OCI-M1 (cell line): ENCODE data around the gene MMEL1.
"Not testable (repeated sequence)": the region's sequence is repeated elsewhere in the genome, so short reads cannot be mapped to it uniquely, and the experiment has no call there.

Experiments
- DNase-seq: peaks from one replicate; lab custom pipeline; 2025; lab: John Stamatoyannopoulos, UW

Gene MMEL1

GRCh38 chr1:2590233-2591141 lies 42.3 kb downstream of the MMEL1 start:
- no peak for DNase-seq

- DNase-seq = no peak
These were observed 43.2 kb downstream of the MMEL1 start for GRCh38 chr1:2589431-2590232.

DNA sequence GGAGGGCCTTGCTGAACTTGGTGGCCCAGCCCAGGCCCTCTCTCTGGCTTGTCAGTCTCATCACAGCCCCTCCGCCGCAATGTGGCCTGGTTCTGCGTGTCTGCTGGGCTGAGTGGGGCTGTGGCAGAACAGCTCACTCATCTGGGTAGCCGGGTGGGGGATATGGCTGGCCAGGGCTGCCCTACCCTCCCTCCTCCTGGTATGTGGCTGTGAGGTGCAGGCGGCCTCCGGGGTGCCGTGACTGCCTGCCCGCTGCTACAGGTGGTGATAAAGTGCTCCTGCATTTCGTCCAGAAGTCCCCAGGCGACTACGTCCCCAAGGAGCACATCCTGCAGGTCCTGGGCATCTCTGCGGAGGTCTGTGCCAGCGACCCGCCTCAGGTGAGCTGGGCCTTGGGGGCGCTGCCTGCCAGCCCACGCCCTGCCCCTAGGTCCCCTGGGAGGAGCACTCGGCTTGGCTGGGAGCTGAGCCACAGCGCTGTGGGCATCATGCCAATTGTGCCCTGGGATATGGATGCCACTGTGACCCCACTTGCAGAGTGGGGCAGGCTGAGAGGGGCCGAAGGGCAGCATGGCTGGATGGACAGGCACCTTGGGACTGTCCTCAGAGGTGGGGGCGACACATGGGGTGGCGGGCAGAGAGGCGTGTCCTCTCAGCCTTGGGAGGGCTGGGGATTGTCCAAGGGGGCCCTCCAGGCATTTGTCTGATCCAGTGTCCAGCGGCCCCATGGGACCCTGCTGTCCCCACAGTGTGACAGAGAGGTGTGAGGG lies 44.0 kb downstream of the MMEL1 start:
- DNase-seq = no peak

DNA sequence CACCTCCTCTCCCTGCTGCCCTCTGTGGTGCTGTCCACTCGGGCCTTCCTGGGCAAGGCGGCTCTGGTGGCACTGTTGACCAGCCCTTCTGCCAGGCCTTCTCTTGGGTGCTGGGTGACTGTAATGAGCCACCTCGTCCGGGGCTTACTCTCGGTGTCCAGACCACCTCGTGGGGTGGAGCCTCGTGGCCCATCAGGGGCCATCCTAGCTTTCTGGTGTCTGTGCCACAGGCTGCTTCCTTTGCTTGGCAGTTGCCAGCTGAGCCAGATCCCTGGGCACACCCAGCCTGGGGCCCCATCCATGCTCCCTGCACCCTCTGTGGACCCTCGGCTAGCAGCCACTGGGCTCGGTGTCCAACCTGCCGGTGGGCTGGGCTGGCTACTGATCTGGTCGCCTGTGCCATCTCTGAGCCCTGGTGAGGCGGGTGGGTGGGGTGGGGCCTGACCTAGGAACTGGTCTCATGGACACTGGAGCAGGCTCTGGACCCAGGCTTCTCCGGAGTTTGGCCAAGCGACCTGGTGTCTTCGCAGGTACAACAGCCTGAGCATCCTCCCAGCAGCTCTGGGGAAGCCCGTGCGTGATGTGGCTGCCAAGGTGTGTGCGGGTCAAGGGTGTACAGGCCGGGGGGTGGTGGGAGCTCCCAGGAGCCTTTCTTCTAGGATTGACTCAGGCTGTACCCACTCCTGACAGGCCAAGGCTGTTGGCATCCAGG lies 44.8 kb downstream of the MMEL1 start:
- no peak for DNase-seq

DNA sequence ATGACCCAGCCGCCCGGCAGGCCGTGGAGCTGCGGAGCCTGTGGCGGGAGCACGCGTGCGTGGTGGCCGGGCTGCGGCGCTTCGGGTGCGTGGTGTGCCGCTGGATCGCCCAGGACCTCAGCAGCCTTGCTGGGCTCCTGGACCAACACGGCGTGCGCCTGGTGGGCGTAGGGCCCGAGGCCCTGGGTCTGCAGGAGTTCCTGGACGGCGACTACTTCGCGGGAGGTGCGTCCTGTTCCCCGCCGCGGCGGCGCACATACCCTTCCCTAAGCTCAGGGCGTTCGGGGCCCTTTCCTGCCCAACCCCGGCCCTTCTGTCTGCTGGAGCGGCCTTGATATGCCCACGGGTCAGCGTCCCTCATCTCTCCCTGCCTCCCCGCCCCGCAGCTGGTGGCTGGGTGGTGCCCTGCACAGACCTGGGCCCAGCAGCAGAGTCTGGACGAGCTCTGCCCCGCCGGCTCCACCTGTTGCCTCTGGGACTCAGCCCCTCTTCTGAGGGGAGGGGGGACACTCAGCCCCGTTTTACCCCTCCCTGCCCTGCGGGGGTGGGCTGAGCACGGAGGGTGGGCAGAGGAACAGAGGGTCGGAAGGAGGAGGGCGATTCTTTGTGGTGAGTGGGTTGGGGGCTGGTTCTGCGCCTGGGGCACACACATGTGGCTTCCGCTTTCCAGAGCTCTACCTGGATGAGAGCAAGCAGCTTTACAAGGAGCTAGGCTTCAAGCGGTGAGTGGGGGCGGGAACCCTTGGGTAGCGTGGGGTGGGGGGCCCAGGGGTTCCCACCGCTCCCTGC lies 45.6 kb downstream of the MMEL1 start:
- DNase-seq = peak; percentile 57

DNA sequence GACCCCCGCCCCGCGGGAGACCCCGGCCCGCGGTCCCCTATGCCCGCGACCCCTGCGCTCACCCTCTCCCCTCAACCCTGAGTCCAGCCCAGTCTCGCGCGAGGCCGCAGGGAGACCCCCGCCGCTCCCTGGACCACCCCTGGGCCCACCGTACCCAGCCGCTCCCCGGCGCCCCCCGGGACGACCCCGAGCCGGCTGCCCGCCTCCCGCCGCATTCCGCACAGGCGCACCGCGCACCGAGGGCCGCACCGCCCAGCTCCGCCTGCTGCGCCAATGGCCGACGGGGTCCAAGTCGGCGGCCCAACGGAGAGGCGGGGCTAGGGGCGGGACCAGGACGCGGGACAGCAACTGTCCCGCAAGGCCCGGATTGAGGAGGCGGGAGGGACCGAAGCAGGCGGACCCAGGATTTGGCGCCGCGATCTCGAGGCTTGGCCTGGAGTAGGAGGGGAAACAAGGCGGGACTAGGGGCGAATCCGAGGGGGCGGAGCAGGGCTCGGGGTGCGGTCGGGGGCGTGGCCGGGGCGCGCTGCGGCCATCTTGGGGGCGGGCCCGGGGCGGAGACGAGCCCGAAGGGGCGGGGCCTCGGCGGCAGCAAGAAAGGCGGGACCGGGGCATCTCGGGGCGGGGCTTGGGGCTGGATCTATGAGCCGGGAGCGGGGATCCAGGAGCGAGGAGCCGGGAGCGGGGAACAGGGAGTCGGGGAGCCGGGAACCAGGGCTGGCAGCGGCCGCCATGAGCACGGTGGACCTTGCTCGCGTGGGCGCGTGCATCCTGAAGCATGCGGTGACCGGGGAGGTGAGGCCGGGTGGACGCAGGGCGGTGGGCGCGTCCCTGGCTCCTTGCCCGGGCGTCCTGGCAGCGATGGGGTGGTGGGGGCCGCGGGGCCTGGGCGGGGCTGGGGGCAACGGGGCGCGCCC lies 46.4 kb downstream of the MMEL1 start, which contains the start of gene PRXL2B:
PRXL2B (plus strand) TSS at position 624 of the 917 bp plus-strand sequence; CDS start at position 733, 109 bp downstream.
- DNase-seq = peak; percentile 98

DNA sequence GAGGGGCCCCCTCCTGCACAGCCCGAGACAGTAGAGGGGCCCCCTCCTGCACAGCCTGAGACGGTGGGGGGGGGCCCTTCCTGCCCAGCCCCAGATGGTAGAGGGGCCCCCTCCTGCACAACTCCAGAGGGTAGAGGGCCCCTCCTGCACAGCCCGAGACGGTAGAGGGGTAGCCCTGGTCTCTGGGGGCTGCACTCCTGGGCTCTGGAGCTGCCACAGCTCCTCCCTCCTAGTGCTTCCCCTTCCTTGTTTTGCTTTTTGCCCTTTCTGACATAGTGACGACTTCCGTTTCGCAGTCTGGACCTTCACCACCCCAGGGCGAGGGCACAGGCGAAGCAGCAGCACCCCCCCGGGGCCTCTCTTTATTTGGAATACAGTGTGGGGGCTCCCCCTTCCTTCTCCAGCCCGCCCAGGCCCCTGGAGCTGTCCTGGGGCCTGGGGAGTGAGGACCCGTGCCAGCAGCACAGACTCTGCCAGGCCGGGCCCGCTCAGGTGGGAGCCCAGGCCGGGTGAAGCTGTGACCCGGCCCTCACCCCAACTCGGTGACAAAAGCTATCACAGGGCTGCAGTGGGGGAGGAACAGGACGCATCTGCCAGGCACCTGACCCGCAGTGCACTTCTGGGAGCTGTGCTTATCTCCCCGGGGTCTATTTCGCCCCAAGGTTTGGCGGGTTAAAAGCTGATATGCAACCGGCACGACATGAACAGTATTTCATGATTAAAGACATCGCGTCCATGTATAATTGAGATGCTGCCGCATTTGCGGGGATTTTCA lies 47.3 kb downstream of the MMEL1 start:
- peak; percentile 83 for DNase-seq

- DNase-seq = no peak
These were observed 48.0 kb downstream of the MMEL1 start for GRCh38 chr1:2584686-2585317.

GRCh38 chr1:2583871-2584351 lies 48.9 kb downstream of the MMEL1 start:
- DNase-seq = no peak

GRCh38 chr1:2583331-2583791 lies 49.5 kb downstream of the MMEL1 start:
- no peak for DNase-seq

- no peak for DNase-seq
These were observed 50.4 kb downstream of the MMEL1 start for GRCh38 chr1:2582391-2582790.

DNA sequence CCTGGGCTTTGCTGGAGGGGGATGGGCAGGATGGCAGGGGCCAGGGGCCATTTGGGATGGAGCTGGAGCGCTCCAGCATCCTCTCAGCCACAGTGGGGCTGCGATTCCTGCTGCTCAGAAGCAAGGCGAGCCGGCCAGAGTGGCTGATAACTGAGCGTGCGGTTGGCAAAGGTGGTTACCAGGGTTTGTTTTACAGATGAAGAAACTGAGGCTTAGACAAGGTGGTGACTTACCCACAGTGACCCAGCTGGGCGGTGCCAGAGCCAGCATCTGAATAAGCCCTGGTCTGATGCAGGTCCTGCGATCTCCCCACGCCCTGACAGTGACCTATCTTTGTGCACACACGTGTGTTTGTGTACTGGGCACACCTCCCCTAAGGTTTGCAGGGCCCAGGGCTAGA lies 52.1 kb downstream of the MMEL1 start:
- no peak for DNase-seq

DNA sequence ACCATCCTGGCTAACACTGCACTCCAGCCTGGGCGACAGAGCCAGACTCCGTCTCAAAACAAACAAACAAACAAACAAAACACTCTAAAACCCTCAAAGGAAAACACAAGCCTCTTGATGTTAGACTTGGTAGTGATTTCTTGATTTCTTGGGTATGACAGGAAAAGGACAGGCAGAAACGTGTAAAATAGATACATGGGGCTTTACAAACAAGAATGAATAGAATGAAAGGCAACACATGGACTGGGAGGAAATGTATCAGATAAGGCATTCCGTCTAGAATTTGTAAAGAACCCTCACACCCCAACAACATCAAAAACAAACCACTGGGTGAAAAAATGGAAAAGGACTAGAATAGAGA lies 54.1 kb downstream of the MMEL1 start:
- DNase-seq = no peak

GRCh38 chr1:2577565-2578075 lies 55.2 kb downstream of the MMEL1 start:
- DNase-seq = not testable (repeated sequence)

DNA sequence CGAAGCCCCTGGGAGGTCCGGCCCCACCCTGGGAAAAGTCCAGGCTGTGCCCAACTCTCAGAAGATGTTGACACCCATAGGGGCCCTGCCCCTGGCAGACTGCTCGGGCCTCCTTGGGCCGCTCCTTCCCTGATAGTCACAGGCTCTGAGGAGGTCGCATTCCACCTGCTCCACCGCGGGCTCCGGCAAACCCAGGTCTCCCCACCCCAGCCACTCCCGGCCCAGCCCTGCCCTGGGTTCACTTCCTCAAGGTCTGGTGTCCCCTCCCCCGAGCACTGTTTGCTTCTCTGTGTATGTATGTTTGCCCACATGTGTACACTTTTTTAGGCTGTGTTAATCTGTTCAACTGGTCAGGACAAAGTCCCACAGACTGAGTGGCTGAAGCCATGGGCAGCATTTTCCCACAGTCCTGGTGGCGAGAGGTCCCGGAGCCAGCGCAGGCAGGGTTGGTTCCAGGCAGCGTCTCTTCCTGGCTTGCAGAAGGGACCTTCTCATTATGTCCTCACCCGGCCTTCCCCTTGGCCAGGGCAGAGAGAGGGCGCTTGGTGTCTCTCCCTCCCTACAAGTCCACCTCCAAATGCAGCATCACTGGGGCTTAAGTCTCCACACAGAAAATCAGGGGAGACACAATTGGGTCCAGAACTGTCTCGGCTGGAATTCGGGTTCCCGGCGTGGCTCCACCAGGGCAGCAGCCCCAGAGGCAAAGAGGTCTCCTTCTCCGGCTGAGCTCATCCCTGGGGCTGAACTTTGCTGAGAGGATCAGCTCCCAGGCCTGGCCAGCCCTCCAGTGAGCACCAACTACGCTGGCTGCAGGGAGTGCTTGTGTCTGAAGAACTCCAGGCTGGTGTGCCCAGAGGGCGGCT lies 56.8 kb downstream of the MMEL1 start:
- no peak for DNase-seq

DNA sequence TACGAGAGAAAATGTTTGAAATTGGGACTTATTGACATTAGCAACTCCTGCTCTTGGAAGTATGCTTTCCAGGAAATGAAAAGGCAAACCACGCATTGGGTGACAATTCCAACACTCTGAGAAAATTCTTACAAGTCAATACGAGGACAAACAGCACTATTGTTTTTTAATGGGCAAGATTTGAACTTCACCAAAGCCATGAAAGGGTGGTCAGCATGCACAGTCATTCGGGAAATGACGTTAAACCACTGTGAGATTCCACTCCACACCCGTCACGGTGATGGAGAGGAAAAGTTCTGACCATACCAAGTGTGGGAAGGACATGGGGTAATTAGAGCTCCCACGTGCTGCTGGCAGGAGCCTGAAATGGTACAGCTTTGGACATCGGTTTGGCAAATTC lies 58.5 kb downstream of the MMEL1 start:
- no peak for DNase-seq
